ENCODE measurements around the gene ESRRG.

Gene ESRRG

GRCh38 chr1:216549796-216550195, 173.4 kb downstream of the ESRRG start:
- DNase-seq (ENCODE audit: low read depth) = no peak
- H3K4me3 ChIP-seq (ENCODE audit: low read length) = no peak overlapping the region

DNA sequence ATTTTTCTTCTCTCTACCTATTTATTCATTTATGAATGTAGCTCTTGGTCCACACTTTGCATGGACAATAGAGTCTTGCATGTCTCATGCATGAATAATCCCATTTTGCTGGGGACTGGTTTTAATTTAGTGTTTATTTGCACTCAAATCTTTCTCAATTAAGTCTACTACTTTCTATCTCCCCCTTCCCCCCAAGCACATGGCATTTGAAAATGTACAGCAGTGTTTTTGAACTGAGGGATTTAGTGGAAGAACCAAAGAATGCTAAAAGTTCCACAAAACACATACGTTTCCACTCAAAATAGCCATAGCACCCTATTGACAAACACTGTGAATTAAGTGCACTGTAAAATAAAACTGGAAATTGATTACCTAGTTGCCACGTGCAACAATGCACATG, 180.5 kb downstream of the ESRRG start:
- TF ChIP-seq CTCF (IDR thresholded peaks at IDR 0.05; ENCODE audit: insufficient read depth, low read depth, low read length, missing control alignments) = no peak
- DNase-seq (ENCODE audit: low read depth) = no peak

More at GRCh38 chr1:216549796-216550195, 173.4 kb downstream of the ESRRG start:
- TF ChIP-seq CTCF (IDR thresholded peaks at IDR 0.05; ENCODE audit: insufficient read depth, low read depth, low read length, missing control alignments) = no peak

GRCh38 chr1:216542263-216542662, 181.0 kb downstream of the ESRRG start:
- no peak for TF ChIP-seq CTCF (IDR thresholded peaks at IDR 0.05; ENCODE audit: insufficient read depth, low read depth, low read length, missing control alignments)
- DNase-seq (ENCODE audit: low read depth) = no peak
- H3K4me3 ChIP-seq (ENCODE audit: low read length) = no peak overlapping the region

More for the DNA sequence above, 180.5 kb downstream of the ESRRG start:
- H3K4me3 ChIP-seq (ENCODE audit: low read length) = no peak overlapping the region

- H3K4me3 ChIP-seq (ENCODE audit: low read length) = no peak overlapping the region
- no peak for DNase-seq (ENCODE audit: low read depth)
- TF ChIP-seq CTCF (IDR thresholded peaks at IDR 0.05; ENCODE audit: insufficient read depth, low read depth, low read length, missing control alignments) = no peak
Observed at GRCh38 chr1:216535751-216536150, 187.5 kb downstream of the ESRRG start.

- no peak for TF ChIP-seq CTCF (IDR thresholded peaks at IDR 0.05; ENCODE audit: insufficient read depth, low read depth, low read length, missing control alignments)
- H3K4me3 ChIP-seq (ENCODE audit: low read length) = no peak overlapping the region
- peak; percentile 23 for DNase-seq (ENCODE audit: low read depth)
Observed at GRCh38 chr1:216535059-216535458, 188.2 kb downstream of the ESRRG start.

DNA sequence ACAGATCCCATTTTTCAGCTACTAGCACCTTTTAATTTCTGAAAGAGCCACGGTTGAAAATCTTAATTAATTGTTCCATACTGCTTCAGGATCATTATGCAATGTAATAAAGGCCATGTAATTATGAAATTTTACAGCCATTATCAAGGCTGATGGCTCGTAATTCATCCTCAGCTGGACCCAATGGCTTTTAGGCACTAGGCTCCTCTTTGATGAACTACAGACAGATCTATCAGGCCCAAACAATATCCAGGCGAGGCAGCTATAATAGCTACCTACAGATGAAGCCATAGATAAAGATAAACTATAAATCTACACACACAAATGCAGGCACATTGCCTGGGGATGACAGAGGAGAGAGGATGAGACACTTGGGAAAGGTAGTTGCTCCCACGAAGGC, 189.5 kb downstream of the ESRRG start:
- DNase-seq (ENCODE audit: low read depth) = no peak
- no peak for TF ChIP-seq CTCF (IDR thresholded peaks at IDR 0.05; ENCODE audit: insufficient read depth, low read depth, low read length, missing control alignments)
- H3K4me3 ChIP-seq (ENCODE audit: low read length) = no peak overlapping the region

GRCh38 chr1:216532251-216532798, 190.9 kb downstream of the ESRRG start:
- TF ChIP-seq CTCF (IDR thresholded peaks at IDR 0.05; ENCODE audit: insufficient read depth, low read depth, low read length, missing control alignments) = no peak
- no peak for DNase-seq (ENCODE audit: low read depth)
- no peak overlapping the region for H3K4me3 ChIP-seq (ENCODE audit: low read length)

All from epithelial cell of esophagus (primary cell).